Measurements from ENCODE around the gene WDR20.
A peak's percentile ranks its signal among the peaks of the same experiment; 100 is the strongest.

The WDR20 gene

GRCh38 chr14:102249041-102249440, 109.3 kb downstream of the WDR20 start:
- H3K4me3 ChIP-seq (ENCODE audit: low read depth, low read length) = no peak overlapping the region
- peak; percentile 54 for DNase-seq (ENCODE audit: low read depth)

GRCh38 chr14:102249981-102250380, 110.3 kb downstream of the WDR20 start:
- no peak for DNase-seq (ENCODE audit: low read depth)

GRCh38 chr14:102250636-102251035, 110.9 kb downstream of the WDR20 start:
- no peak for DNase-seq (ENCODE audit: low read depth)
- no peak overlapping the region for H3K4me3 ChIP-seq (ENCODE audit: low read depth, low read length)

More at GRCh38 chr14:102249981-102250380, 110.3 kb downstream of the WDR20 start:
- no peak overlapping the region for H3K4me3 ChIP-seq (ENCODE audit: low read depth, low read length)

DNA sequence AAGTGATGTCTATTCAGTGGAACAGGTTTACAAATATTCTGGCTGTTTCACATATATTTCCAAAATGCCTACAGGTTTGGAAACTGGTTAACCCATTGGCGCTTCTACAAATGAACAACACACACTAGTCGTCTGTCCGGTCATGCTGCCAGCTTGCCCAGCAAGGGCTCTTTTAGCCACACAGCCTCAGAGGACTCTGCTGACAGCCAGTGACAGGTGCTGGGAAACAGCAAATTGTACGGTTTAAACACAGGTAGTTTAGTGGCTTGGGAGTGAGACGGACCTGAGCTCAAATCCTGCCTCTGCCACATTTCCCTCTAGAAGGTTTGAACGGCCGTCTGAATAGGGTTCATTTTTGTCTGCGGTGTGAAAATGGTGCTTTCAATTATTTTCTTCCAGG, 111.5 kb downstream of the WDR20 start:
- no peak for DNase-seq (ENCODE audit: low read depth)
- no peak overlapping the region for H3K4me3 ChIP-seq (ENCODE audit: low read depth, low read length)

GRCh38 chr14:102252834-102253801, 113.4 kb downstream of the WDR20 start:
- H3K4me3 ChIP-seq (ENCODE audit: low read depth, low read length) = no peak overlapping the region
- no peak for DNase-seq (ENCODE audit: low read depth)

GRCh38 chr14:102255401-102256190, 115.9 kb downstream of the WDR20 start:
- no peak overlapping the region for H3K4me3 ChIP-seq (ENCODE audit: low read depth, low read length)
- no peak for DNase-seq (ENCODE audit: low read depth)

GRCh38 chr14:102256716-102257115, 117.0 kb downstream of the WDR20 start:
- no peak overlapping the region for H3K4me3 ChIP-seq (ENCODE audit: low read depth, low read length)
- DNase-seq (ENCODE audit: low read depth) = no peak

DNA sequence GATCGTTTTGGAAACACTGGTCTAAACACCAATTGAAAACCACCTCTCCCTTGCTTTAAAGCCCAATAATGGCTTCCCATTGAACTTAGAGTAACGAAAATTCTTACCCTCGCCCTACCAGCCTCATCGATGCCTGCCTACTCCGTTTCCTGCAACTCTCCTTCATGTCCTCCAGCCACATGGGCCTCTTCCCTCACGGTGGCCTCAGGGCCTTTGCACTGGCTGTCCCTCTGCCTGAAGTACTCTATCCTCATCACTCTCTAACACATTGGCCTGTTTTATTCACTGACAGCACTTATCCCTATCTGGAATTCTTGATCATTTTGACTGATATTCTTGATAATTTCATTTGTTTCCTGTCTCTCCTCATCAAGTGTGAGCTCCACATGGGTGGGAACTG, 118.4 kb downstream of the WDR20 start:
- H3K4me3 ChIP-seq (ENCODE audit: low read depth, low read length) = no peak overlapping the region
- no peak for DNase-seq (ENCODE audit: low read depth)
